IMR-90 (cell line): Measurements from ENCODE around the gene C6orf47.

ENCODE experiments used
- BHLHE40 ChIP-seq: fragments of 150-350 bp; IDR thresholded peaks from 2 replicates; pipeline ENCODE4 v1.6.1; 2016; ENCODE audit warnings: mild to moderate bottlenecking, low read depth, low read length
- CEBPB ChIP-seq: IDR thresholded peaks from 2 replicates; pipeline ENCODE4 v1.6.1; 2012; ENCODE audit warnings: low read depth, low read length, improper control_type of control experiment
- CHD1 ChIP-seq: IDR thresholded peaks from 2 replicates; pipeline ENCODE4 v1.6.1; 2012; ENCODE audit warnings: low read depth, low read length, improper control_type of control experiment
- FOS ChIP-seq: fragments of 150-350 bp; IDR thresholded peaks from 2 replicates; pipeline ENCODE4 v1.6.1; 2016; ENCODE audit warnings: low read depth, low read length
- NFE2L2 ChIP-seq: fragments of 150-350 bp; IDR thresholded peaks from 2 replicates; pipeline ENCODE4 v1.6.1; 2016; ENCODE audit warnings: low read depth, mild to moderate bottlenecking, low read length
- POLR2A ChIP-seq: IDR thresholded peaks from 2 replicates; pipeline ENCODE4 v1.6.1; 2012; ENCODE audit warnings: mild to moderate bottlenecking, low read depth, low read length
- RCOR1 ChIP-seq: IDR thresholded peaks from 2 replicates; pipeline ENCODE4 v1.6.1; 2012; ENCODE audit warnings: mild to moderate bottlenecking, low read length, improper control_type of control experiment; ENCODE audit not compliant: insufficient replicate concordance
- RFX5 ChIP-seq: IDR thresholded peaks from 2 replicates; pipeline ENCODE4 v1.8.0; 2012; ENCODE audit warnings: low read depth, mild to moderate bottlenecking, low read length, moderate library complexity
- TF ChIP-seq, protein P1 (sequence below): conservative IDR thresholded peaks from 2 replicates; pipeline ENCODE4 v1.5.1; 2012; ENCODE audit warnings: mild to moderate bottlenecking, low read depth, low read length, improper control_type of control experiment

DNA sequence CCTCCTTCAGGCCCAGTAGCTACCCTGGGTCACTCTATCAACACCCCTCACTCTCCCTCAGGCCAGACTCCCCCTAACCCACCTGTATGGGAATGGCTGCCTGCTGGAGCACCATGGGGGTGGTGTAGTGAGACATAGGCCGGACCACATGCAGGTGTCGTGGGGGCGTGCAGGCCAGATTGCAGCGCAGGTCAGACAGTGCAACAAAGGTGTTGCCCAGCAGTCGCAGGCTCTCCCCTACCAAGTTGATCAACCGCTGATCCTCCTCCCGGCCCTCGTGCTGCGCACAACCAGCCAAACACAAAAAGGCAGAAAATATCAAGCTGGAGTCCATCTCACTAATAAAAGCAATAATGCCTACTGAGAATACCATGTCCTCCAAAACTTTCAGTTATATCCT, 15.3 kb downstream of the C6orf47 start:
- TF ChIP-seq, protein P1, sequence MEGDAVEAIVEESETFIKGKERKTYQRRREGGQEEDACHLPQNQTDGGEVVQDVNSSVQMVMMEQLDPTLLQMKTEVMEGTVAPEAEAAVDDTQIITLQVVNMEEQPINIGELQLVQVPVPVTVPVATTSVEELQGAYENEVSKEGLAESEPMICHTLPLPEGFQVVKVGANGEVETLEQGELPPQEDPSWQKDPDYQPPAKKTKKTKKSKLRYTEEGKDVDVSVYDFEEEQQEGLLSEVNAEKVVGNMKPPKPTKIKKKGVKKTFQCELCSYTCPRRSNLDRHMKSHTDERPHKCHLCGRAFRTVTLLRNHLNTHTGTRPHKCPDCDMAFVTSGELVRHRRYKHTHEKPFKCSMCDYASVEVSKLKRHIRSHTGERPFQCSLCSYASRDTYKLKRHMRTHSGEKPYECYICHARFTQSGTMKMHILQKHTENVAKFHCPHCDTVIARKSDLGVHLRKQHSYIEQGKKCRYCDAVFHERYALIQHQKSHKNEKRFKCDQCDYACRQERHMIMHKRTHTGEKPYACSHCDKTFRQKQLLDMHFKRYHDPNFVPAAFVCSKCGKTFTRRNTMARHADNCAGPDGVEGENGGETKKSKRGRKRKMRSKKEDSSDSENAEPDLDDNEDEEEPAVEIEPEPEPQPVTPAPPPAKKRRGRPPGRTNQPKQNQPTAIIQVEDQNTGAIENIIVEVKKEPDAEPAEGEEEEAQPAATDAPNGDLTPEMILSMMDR: no peak
- TF ChIP-seq POLR2A (no peak), RFX5 (no peak), BHLHE40 (no peak), NFE2L2 (no peak), RCOR1 (no peak), CHD1 (no peak), FOS (no peak), CEBPB (no peak)
